ENCODE measurements around the gene ST14.

- TF ChIP-seq POLR2A (IDR thresholded peaks at IDR 0.05; ENCODE audit: low read depth, low read length) (no peak), POLR2AphosphoS5 (IDR thresholded peaks at IDR 0.05; ENCODE audit: low read depth, low read length) (no peak)
Observed at GRCh38 chr11:130204703-130205095, 45.1 kb downstream of the ST14 start.
